Gastrocnemius medialis (tissue), 4 donors: Measurements from ENCODE around the gene PBX4.

Source experiments
- CTCF ChIP-seq, 5 experiments: fragments of 450-650 bp in 3 of 5; fragments of 200-600 bp in 2 of 5; sonication (generic) in 2 of 5; IDR thresholded peaks in 4 of 5; conservative IDR thresholded peaks in 1 of 5; 1 replicate in 4 of 5; 2 replicates in 1 of 5; pipeline ENCODE4 v1.5.1; 2016 to 2019; ENCODE audit warnings: antibody characterized with exemption in 5 of 5, mild to moderate bottlenecking in 3 of 5, moderate library complexity in 3 of 5
- POLR2A ChIP-seq, 2 donors: fragments of 450-650 bp; IDR thresholded peaks; one replicate each; pipeline ENCODE4 v1.6.1; 2017; ENCODE audit warnings: antibody characterized with exemption in 2 of 2, mild to moderate bottlenecking in 2 of 2, moderate library complexity in 2 of 2

- TF ChIP-seq CTCF (IDR thresholded peaks at IDR 0.05 in 4 of 5, conservative IDR thresholded peaks at IDR 0.05 in 1 of 5) (no peak), POLR2A (IDR thresholded peaks at IDR 0.05) (no peak)
Observed at GRCh38 chr19:19632661-19633060, 14.2 kb upstream of the PBX4 start.
